ENCODE results near the gene ENOPH1.
A peak's percentile ranks its signal among the peaks of the same experiment; 100 is the strongest.

GRCh38 chr4:82462415-82462831 is 32.0 kb downstream of the ENOPH1 start:
- peak; percentile 74 to 77 for TF ChIP-seq CTCF (conservative IDR thresholded peaks at IDR 0.05 in 1 of 2, IDR thresholded peaks at IDR 0.05 in 1 of 2; ENCODE audit: low read depth in 1 of 2, low read length in 2 of 2)
- no peak for TF ChIP-seq EZH2 (IDR thresholded peaks at IDR 0.05; ENCODE audit: low read length, missing control alignments)

Measured in fibroblast of lung (primary cell).